NCI-H2227 (cell line): Measurements from ENCODE around the gene TMED7.
A peak's percentile ranks its signal among the peaks of the same experiment; 100 is the strongest.

Source experiments
- DNase-seq: peaks from one replicate; lab custom pipeline; 2025; ENCODE audit not compliant: unreplicated experiment; lab: John Stamatoyannopoulos, UW

Gene TMED7

GRCh38 chr5:115585265-115585664 lies 40.6 kb downstream of the TMED7 start:
- DNase-seq = no peak

- no peak for DNase-seq
These were observed 41.3 kb downstream of the TMED7 start for GRCh38 chr5:115584501-115584900.

GRCh38 chr5:115583474-115583873 lies 42.4 kb downstream of the TMED7 start:
- no peak for DNase-seq

- no peak for DNase-seq
These were observed 44.9 kb downstream of the TMED7 start for GRCh38 chr5:115580941-115581340.

GRCh38 chr5:115579747-115580173 lies 46.1 kb downstream of the TMED7 start:
- DNase-seq = no peak

GRCh38 chr5:115579216-115579615 lies 46.6 kb downstream of the TMED7 start:
- DNase-seq = no peak

GRCh38 chr5:115578657-115579056 lies 47.2 kb downstream of the TMED7 start:
- DNase-seq = no peak

GRCh38 chr5:115577741-115578140 lies 48.1 kb downstream of the TMED7 start:
- no peak for DNase-seq

GRCh38 chr5:115577329-115577728 lies 48.5 kb downstream of the TMED7 start:
- no peak for DNase-seq

- DNase-seq = no peak
These were observed 50.4 kb downstream of the TMED7 start for GRCh38 chr5:115575167-115576070.

- peak; percentile 1 for DNase-seq
These were observed 52.7 kb downstream of the TMED7 start for GRCh38 chr5:115573133-115573532.

- DNase-seq = no peak
These were observed 54.4 kb downstream of the TMED7 start for GRCh38 chr5:115571441-115571878.

- DNase-seq = no peak
These were observed 57.2 kb downstream of the TMED7 start for GRCh38 chr5:115568668-115569067.

GRCh38 chr5:115565233-115565632 lies 60.6 kb downstream of the TMED7 start:
- DNase-seq = no peak
